Stimulated activated CD4-positive, alpha-beta T cell treated with anti-CD3 and anti-CD28 coated beads, Interleukin-15, amount 100 ng/mL, for 48 hours (primary cell): ENCODE data around the gene RNASEH2B.

ENCODE experiments used
- DNase-seq, 2 donors: peaks; one replicate each; pipeline ENCODE4 v3.0.0-alpha.2; 2020; ENCODE audit warnings: low read depth in 2 of 2

RNASEH2B gene

GRCh38 chr13:50995854-50996253 lies 86.3 kb downstream of the RNASEH2B start:
- DNase-seq: no peak

- DNase-seq: no peak
Measured at GRCh38 chr13:50998326-50998725, 88.7 kb downstream of the RNASEH2B start.

- DNase-seq: no peak
Measured at GRCh38 chr13:50999641-51000040, 90.0 kb downstream of the RNASEH2B start.

GRCh38 chr13:51000061-51000460 lies 90.5 kb downstream of the RNASEH2B start:
- no peak for DNase-seq

- no peak for DNase-seq
Measured at GRCh38 chr13:51000571-51001260, 91.1 kb downstream of the RNASEH2B start.

GRCh38 chr13:51001335-51001734 lies 91.7 kb downstream of the RNASEH2B start:
- no peak for DNase-seq

GRCh38 chr13:51002736-51003135 lies 93.1 kb downstream of the RNASEH2B start:
- no peak for DNase-seq

- no peak for DNase-seq
Measured at GRCh38 chr13:51003642-51004041, 94.1 kb downstream of the RNASEH2B start.

- DNase-seq: no peak
Measured at GRCh38 chr13:51004111-51004865, 94.7 kb downstream of the RNASEH2B start.

- no peak for DNase-seq
Measured at GRCh38 chr13:51004918-51005460, 95.4 kb downstream of the RNASEH2B start.

- no peak for DNase-seq
Measured at GRCh38 chr13:51005566-51005965, 96.0 kb downstream of the RNASEH2B start.
